WTC11 (cell line): ENCODE measurements around the gene C11orf58. TPM values are rescaled to one million over a fixed set of nuclear protein-coding genes. Genes with fewer than 3 reads are reported as not detected.

Source experiments
- ATAC-seq: fragments of 200-7000 bp; cut with Tn5 transposase; 2 replicates; pipeline ENCODE4 v1.10.0; 2021; ENCODE audit warnings: mild to moderate bottlenecking, moderate library complexity
- CTCF ChIA-PET: fragments of 300-600 bp; sonication (Branson Sonifier 250); formaldehyde crosslinking; loops from one replicate; lab custom pipeline; 2021; ENCODE audit warnings: antibody characterized with exemption; lab: Charles Lee
- POLR2A ChIA-PET: fragments of 350-600 bp; sonication (Branson Sonifier 250); formaldehyde crosslinking; loops from one replicate; lab custom pipeline; 2021; ENCODE audit warnings: antibody characterized with exemption; lab: Charles Lee
- DNase-seq: peaks from one replicate; pipeline ENCODE4 v3.0.0; 2021; ENCODE audit warnings: low spot score
- H3K27ac Mint-ChIP-seq: 2 replicates; pipeline ENCODE4 v1.8.0; 2021; ENCODE audit warnings: mixed read lengths
- H3K27me3 Mint-ChIP-seq: 2 replicates; pipeline ENCODE4 v1.8.0; 2021; ENCODE audit warnings: low read depth, mild to moderate bottlenecking, moderate library complexity, mixed read lengths
- H3K36me3 Mint-ChIP-seq: 2 replicates; pipeline ENCODE4 v1.8.0; 2021; ENCODE audit warnings: mixed read lengths
- H3K4me1 Mint-ChIP-seq: 2 replicates; pipeline ENCODE4 v1.8.0; 2022; ENCODE audit warnings: mixed read lengths
- H3K4me3 Mint-ChIP-seq: 2 replicates; pipeline ENCODE4 v1.8.0; 2021; ENCODE audit warnings: mild to moderate bottlenecking, moderate library complexity, mixed read lengths
- H3K9me3 Mint-ChIP-seq: 2 replicates; pipeline ENCODE4 v1.8.0; 2021; ENCODE audit warnings: mixed read lengths
- GABPB1 ChIP-seq: sonication (generic); formaldehyde crosslinking; IDR thresholded peaks from 2 replicates; pipeline ENCODE4 v1.8.1; 2023; ENCODE audit warnings: mild to moderate bottlenecking, missing genetic modification reagents
- HMGA2 ChIP-seq: fragments of 250-450 bp; sonication (Bioruptor Pico); IDR thresholded peaks from 2 replicates; pipeline ENCODE4 v1.4.0; 2021; ENCODE audit warnings: mild to moderate bottlenecking, moderate library complexity
- KAT7 ChIP-seq: sonication (generic); formaldehyde crosslinking; IDR thresholded peaks from 2 replicates; pipeline ENCODE4 v1.8.1; 2023; ENCODE audit warnings: missing genetic modification reagents, mild to moderate bottlenecking, borderline replicate concordance
- MXD4 ChIP-seq: fragments of 250-450 bp; sonication (Bioruptor Pico); IDR thresholded peaks from 2 replicates; pipeline ENCODE4 v1.8.0; 2021; ENCODE audit warnings: mild to moderate bottlenecking, moderate library complexity, borderline replicate concordance
- MYBL2 ChIP-seq: sonication (generic); formaldehyde crosslinking; IDR thresholded peaks from 2 replicates; pipeline ENCODE4 v1.8.1; 2023; ENCODE audit warnings: mild to moderate bottlenecking, moderate library complexity, missing genetic modification reagents
- RELA ChIP-seq: sonication (generic); formaldehyde crosslinking; IDR thresholded peaks from 2 replicates; pipeline ENCODE4 v1.8.1; 2022; ENCODE audit warnings: missing genetic modification reagents, mild to moderate bottlenecking, borderline replicate concordance
- SMAD3 ChIP-seq: sonication (generic); formaldehyde crosslinking; IDR thresholded peaks from 2 replicates; pipeline ENCODE4 v1.8.0; 2022; ENCODE audit warnings: missing genetic modification reagents, mild to moderate bottlenecking, borderline replicate concordance
- SMAD4 ChIP-seq: sonication (generic); formaldehyde crosslinking; IDR thresholded peaks from 2 replicates; pipeline ENCODE4 v1.8.0; 2022; ENCODE audit warnings: mild to moderate bottlenecking, missing genetic modification reagents
- TCF7 ChIP-seq: sonication (generic); formaldehyde crosslinking; IDR thresholded peaks from 2 replicates; pipeline ENCODE4 v1.8.0; 2022; ENCODE audit warnings: mild to moderate bottlenecking, low read depth, missing genetic modification reagents, moderate library complexity
- ZNF423 ChIP-seq: fragments of 250-450 bp; sonication (Bioruptor Pico); IDR thresholded peaks from 2 replicates; pipeline ENCODE4 v2.1.2; 2022; ENCODE audit warnings: mild to moderate bottlenecking, moderate library complexity
- total RNA-seq: library from RNA; stranded (reverse); gene quantifications from 3 replicates; pipeline ENCODE4 v1.2.3, GENCODE V29; 2021
- TF ChIP-seq, protein P1 (sequence below): fragments of 200-600 bp; IDR thresholded peaks from 2 replicates; pipeline ENCODE4 v1.8.0; 2022; ENCODE audit warnings: antibody characterized with exemption
- TF ChIP-seq, protein P2 (sequence below): sonication (generic); formaldehyde crosslinking; IDR thresholded peaks from 2 replicates; pipeline ENCODE4 v1.8.0; 2022; ENCODE audit warnings: mild to moderate bottlenecking, missing genetic modification reagents
- TF ChIP-seq, protein P3 (sequence below): fragments of 250-450 bp; sonication (Bioruptor Pico); IDR thresholded peaks from 2 replicates; pipeline ENCODE4 v2.1.2; 2022; ENCODE audit warnings: mild to moderate bottlenecking, moderate library complexity
- TF ChIP-seq, protein P4 (sequence below): sonication (generic); formaldehyde crosslinking; IDR thresholded peaks from 2 replicates; pipeline ENCODE4 v1.8.0; 2022; ENCODE audit warnings: mild to moderate bottlenecking, missing genetic modification reagents
- TF ChIP-seq, protein P5 (sequence below): sonication (generic); formaldehyde crosslinking; IDR thresholded peaks from 2 replicates; pipeline ENCODE4 v1.8.1; 2022; ENCODE audit warnings: low read depth, missing genetic modification reagents, borderline replicate concordance
- TF ChIP-seq, protein P6 (sequence below): fragments of 250-450 bp; sonication (Bioruptor Pico); IDR thresholded peaks from 2 replicates; pipeline ENCODE4 v1.8.0; 2021; ENCODE audit warnings: mild to moderate bottlenecking
- TF ChIP-seq, protein P7 (sequence below): sonication (generic); formaldehyde crosslinking; IDR thresholded peaks from 2 replicates; pipeline ENCODE4 v1.8.1; 2022; ENCODE audit warnings: mild to moderate bottlenecking, missing genetic modification reagents, moderate library complexity, borderline replicate concordance
- TF ChIP-seq, protein P8 (sequence below): fragments of 250-450 bp; sonication (Bioruptor Pico); conservative IDR thresholded peaks from 2 replicates; pipeline ENCODE4 v1.9.0; 2021; ENCODE audit warnings: mild to moderate bottlenecking

C11orf58 gene
- total RNA-seq, 1 experiment from 2014 or later, result 141 TPM

DNA sequence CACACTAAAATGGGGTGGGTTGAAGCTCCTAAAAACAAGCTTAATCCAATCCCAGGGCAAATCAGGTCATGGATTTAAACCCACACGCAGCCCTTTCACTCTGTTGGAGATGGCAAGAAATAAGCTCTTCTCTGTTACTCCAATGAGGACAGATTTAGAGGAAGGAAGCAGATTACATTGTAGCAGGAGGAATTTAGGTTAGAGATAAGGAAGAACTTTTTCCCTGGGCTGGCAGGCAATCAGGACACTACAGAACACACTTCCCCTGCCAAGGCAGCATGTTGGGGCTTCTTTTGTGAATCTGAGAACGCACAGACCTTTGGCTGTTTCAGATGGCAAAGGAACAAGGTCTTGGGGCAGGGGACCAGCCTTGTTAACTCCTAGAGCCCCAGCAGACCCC, 46.2 kb downstream of the C11orf58 start:
- no peak overlapping the region for H3K27ac Mint-ChIP-seq
- no peaks in the 10 kb centered on the region for H3K9me3 Mint-ChIP-seq
- no peaks in the 10 kb centered on the region for H3K27me3 Mint-ChIP-seq
- no peaks in the 10 kb centered on the region for H3K36me3 Mint-ChIP-seq
- H3K4me3 Mint-ChIP-seq, result no peak overlapping the region
- H3K4me1 Mint-ChIP-seq, result peaks cover 12% of the 10 kb centered on the region
- CTCF ChIA-PET, result interaction anchor here (0.8 to 2.2 kb wide), 7 partner anchors 11 to 279 kb away, joined by 3 to 32 read pairs (median 5); no protein-coding TSS in a partner anchor
- no peak for DNase-seq
- TF ChIP-seq ZNF423 (CRISPR knock-in tag) (no peak), TCF7 (CRISPR knock-in tag) (no peak)
- TF ChIP-seq, all 79 proteins: peak for 0
- POLR2A ChIA-PET, result no interaction called here
- ATAC-seq, result no peak

DNA sequence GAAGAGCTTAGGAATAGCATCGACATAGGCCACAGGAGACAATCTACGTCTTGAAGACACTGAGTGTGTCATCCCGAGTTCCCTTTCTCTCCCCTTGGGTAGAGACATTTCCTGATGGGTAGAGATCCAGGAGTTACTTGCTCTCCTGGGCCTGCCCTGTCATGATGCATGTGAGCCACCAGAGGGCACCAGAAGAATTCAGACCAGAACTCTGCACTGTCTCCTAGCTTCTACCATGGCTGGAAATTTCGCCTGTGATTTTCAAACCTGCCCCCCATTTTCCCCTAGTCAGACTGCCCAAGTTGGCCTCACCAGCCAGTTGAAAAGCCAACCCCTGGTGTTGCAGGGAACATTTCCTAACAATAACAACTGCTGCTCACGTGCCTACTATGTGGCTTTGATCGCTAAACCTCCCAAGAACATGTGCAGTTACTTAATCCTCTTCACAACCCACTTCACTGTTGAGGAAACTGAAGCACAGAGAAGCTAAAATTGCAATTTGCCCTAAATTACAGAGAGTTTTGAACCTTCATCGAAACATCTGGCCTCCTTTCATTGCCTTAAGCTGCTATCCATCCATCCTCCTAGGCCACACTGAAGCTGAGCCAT, 47.2 kb downstream of the C11orf58 start:
- no peaks in the 10 kb centered on the region for H3K36me3 Mint-ChIP-seq
- H3K9me3 Mint-ChIP-seq, result no peaks in the 10 kb centered on the region
- H3K27ac Mint-ChIP-seq, result no peak overlapping the region
- H3K27me3 Mint-ChIP-seq, result no peaks in the 10 kb centered on the region
- ChIA-PET POLR2A (no interaction called here), CTCF (interaction anchor here (0.6 to 2.2 kb wide), 28 partner anchors 11 to 292 kb away, joined by 3 to 32 read pairs (median 4); partner anchors contain the start of gene RPS13)
- peak; percentile 85 for ATAC-seq
- H3K4me3 Mint-ChIP-seq, result no peak overlapping the region
- H3K4me1 Mint-ChIP-seq, result peaks cover 4% of the 10 kb centered on the region
- TF ChIP-seq, protein P1, sequence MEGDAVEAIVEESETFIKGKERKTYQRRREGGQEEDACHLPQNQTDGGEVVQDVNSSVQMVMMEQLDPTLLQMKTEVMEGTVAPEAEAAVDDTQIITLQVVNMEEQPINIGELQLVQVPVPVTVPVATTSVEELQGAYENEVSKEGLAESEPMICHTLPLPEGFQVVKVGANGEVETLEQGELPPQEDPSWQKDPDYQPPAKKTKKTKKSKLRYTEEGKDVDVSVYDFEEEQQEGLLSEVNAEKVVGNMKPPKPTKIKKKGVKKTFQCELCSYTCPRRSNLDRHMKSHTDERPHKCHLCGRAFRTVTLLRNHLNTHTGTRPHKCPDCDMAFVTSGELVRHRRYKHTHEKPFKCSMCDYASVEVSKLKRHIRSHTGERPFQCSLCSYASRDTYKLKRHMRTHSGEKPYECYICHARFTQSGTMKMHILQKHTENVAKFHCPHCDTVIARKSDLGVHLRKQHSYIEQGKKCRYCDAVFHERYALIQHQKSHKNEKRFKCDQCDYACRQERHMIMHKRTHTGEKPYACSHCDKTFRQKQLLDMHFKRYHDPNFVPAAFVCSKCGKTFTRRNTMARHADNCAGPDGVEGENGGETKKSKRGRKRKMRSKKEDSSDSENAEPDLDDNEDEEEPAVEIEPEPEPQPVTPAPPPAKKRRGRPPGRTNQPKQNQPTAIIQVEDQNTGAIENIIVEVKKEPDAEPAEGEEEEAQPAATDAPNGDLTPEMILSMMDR, result peak; percentile 75
- TF ChIP-seq, protein P2, sequence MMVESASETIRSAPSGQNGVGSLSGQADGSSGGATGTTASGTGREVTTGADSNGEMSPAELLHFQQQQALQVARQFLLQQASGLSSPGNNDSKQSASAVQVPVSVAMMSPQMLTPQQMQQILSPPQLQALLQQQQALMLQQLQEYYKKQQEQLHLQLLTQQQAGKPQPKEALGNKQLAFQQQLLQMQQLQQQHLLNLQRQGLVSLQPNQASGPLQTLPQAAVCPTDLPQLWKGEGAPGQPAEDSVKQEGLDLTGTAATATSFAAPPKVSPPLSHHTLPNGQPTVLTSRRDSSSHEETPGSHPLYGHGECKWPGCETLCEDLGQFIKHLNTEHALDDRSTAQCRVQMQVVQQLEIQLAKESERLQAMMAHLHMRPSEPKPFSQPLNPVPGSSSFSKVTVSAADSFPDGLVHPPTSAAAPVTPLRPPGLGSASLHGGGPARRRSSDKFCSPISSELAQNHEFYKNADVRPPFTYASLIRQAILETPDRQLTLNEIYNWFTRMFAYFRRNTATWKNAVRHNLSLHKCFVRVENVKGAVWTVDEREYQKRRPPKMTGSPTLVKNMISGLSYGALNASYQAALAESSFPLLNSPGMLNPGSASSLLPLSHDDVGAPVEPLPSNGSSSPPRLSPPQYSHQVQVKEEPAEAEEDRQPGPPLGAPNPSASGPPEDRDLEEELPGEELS (CRISPR knock-in tag), result no peak
- TF ChIP-seq, all 79 proteins: peak for 1
- DNase-seq, result peak; percentile 79

DNA sequence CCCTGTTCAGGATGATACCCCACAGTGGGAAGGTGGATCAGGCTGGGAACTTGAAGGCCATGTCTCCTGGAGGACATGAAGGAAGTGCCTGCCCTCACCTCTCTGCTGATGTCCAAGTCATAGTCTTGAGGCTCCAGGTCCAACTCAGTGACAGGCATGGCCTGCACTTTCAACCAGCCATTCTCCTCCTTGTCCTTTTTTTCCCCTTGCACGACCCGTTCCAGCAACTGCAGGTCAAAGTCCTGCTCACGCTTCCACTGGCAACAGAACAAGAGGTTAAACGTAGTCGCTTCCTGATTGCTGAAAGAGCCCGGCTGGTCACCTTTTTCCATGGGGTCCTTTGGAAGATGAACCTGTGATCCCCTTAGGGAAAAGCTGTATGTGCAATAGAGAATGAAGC, 47.7 kb downstream of the C11orf58 start:
- H3K4me1 Mint-ChIP-seq, result no peaks in the 10 kb centered on the region
- no peak for DNase-seq
- H3K27me3 Mint-ChIP-seq, result no peaks in the 10 kb centered on the region
- H3K27ac Mint-ChIP-seq, result no peak overlapping the region
- no peak for ATAC-seq
- ChIA-PET CTCF (interaction anchor here (0.6 to 2.2 kb wide), 27 partner anchors 11 to 291 kb away, joined by 3 to 32 read pairs (median 4); partner anchors contain the start of gene RPS13), POLR2A (no interaction called here)
- no peaks in the 10 kb centered on the region for H3K9me3 Mint-ChIP-seq
- H3K36me3 Mint-ChIP-seq, result no peaks in the 10 kb centered on the region
- no peak overlapping the region for H3K4me3 Mint-ChIP-seq
- TF ChIP-seq, protein P3, sequence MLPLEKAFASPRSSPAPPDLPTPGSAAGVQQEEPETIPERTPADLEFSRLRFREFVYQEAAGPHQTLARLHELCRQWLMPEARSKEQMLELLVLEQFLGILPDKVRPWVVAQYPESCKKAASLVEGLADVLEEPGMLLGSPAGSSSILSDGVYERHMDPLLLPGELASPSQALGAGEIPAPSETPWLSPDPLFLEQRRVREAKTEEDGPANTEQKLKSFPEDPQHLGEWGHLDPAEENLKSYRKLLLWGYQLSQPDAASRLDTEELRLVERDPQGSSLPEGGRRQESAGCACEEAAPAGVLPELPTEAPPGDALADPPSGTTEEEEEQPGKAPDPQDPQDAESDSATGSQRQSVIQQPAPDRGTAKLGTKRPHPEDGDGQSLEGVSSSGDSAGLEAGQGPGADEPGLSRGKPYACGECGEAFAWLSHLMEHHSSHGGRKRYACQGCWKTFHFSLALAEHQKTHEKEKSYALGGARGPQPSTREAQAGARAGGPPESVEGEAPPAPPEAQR (CRISPR knock-in tag), result no peak
- no peak for TF ChIP-seq HMGA2 (CRISPR knock-in tag)
- TF ChIP-seq, protein P4, sequence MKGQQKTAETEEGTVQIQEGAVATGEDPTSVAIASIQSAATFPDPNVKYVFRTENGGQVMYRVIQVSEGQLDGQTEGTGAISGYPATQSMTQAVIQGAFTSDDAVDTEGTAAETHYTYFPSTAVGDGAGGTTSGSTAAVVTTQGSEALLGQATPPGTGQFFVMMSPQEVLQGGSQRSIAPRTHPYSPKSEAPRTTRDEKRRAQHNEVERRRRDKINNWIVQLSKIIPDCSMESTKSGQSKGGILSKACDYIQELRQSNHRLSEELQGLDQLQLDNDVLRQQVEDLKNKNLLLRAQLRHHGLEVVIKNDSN (CRISPR knock-in tag), result no peak
- no peak for TF ChIP-seq SMAD3
- no peak for TF ChIP-seq MYBL2 (CRISPR knock-in tag)
- TF ChIP-seq KAT7, result no peak
- no peak for TF ChIP-seq SMAD4 (CRISPR knock-in tag)
- no peak for TF ChIP-seq MXD4 (CRISPR knock-in tag)
- TF ChIP-seq, protein P5, sequence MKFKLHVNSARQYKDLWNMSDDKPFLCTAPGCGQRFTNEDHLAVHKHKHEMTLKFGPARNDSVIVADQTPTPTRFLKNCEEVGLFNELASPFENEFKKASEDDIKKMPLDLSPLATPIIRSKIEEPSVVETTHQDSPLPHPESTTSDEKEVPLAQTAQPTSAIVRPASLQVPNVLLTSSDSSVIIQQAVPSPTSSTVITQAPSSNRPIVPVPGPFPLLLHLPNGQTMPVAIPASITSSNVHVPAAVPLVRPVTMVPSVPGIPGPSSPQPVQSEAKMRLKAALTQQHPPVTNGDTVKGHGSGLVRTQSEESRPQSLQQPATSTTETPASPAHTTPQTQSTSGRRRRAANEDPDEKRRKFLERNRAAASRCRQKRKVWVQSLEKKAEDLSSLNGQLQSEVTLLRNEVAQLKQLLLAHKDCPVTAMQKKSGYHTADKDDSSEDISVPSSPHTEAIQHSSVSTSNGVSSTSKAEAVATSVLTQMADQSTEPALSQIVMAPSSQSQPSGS (CRISPR knock-in tag), result no peak
- TF ChIP-seq, protein P6, sequence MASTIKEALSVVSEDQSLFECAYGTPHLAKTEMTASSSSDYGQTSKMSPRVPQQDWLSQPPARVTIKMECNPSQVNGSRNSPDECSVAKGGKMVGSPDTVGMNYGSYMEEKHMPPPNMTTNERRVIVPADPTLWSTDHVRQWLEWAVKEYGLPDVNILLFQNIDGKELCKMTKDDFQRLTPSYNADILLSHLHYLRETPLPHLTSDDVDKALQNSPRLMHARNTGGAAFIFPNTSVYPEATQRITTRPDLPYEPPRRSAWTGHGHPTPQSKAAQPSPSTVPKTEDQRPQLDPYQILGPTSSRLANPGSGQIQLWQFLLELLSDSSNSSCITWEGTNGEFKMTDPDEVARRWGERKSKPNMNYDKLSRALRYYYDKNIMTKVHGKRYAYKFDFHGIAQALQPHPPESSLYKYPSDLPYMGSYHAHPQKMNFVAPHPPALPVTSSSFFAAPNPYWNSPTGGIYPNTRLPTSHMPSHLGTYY (CRISPR knock-in tag), result no peak
- TF ChIP-seq, protein P7, sequence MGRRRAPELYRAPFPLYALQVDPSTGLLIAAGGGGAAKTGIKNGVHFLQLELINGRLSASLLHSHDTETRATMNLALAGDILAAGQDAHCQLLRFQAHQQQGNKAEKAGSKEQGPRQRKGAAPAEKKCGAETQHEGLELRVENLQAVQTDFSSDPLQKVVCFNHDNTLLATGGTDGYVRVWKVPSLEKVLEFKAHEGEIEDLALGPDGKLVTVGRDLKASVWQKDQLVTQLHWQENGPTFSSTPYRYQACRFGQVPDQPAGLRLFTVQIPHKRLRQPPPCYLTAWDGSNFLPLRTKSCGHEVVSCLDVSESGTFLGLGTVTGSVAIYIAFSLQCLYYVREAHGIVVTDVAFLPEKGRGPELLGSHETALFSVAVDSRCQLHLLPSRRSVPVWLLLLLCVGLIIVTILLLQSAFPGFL, result no peak
- TF ChIP-seq RELA (CRISPR knock-in tag), result no peak
- no peak for TF ChIP-seq GABPB1 (CRISPR knock-in tag)
- TF ChIP-seq, protein P8, sequence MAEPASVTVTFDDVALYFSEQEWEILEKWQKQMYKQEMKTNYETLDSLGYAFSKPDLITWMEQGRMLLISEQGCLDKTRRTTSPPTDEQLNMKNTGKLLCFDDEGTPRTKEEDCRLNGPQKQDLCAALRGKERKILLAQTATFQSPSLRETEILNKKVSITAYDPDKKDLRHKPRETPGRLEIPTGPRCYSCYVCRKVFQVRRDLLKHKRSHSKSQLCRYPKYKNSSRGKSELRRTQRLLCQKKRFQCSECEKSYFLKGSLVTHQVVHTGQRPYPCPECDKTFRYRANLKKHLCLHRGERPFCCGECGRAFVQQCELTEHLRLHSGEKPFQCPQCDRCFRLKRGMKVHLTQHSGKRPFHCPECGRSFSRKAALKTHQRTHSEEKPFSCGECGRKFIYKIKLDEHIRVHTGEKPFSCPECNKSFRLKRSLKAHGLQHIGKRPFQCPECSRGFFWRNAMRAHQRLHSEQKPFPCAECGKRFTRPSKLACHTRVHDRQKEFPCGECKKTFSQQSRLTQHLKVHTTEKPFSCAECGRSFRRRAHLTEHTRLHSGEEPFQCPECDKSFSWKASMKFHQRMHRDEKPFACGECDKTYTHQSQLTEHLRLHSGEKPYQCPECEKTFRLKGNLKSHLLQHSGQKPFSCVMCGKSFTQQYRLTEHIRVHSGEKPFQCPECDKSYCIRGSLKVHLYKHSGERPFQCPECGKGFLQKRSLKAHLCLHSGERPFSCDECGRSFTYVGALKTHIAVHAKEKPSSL, result no peak
